Mucosa of rectum (tissue), 2 donors: ENCODE data around the gene STARD13.
A peak's percentile ranks its signal among the peaks of the same experiment; 100 is the strongest.
"Not testable (repeated sequence)": the region's sequence is repeated elsewhere in the genome, so short reads cannot be mapped to it uniquely, and the experiment has no call there.

Experiments
- H3K27ac ChIP-seq, 2 donors: one replicate each; pipeline ENCODE4 v1.7.0; 2013; ENCODE audit warnings: inconsistent platforms in 2 of 2, low read depth in 2 of 2, low read length in 2 of 2
- H3K27me3 ChIP-seq, 2 donors: one replicate each; pipeline ENCODE4 v1.7.0; 2013; ENCODE audit warnings: low read length in 2 of 2; ENCODE audit not compliant: control insufficient read depth in 2 of 2, insufficient read depth in 2 of 2
- H3K36me3 ChIP-seq, 2 donors: one replicate each; pipeline ENCODE4 v1.7.0; 2013; ENCODE audit warnings: low read length in 2 of 2; ENCODE audit not compliant: control insufficient read depth in 2 of 2, insufficient read depth in 2 of 2
- H3K4me1 ChIP-seq, 2 donors: one replicate each; pipeline ENCODE4 v1.7.0; 2013; ENCODE audit warnings: low read length in 2 of 2, mild to moderate bottlenecking in 1 of 2; ENCODE audit not compliant: control insufficient read depth in 2 of 2, insufficient read depth in 2 of 2
- H3K4me3 ChIP-seq, 2 donors: one replicate each; pipeline ENCODE4 v1.7.0; 2013; ENCODE audit warnings: low read length in 2 of 2
- H3K9ac ChIP-seq, 2 donors: one replicate each; pipeline ENCODE4 v1.7.0; 2013; ENCODE audit warnings: low read length in 2 of 2, low read depth in 1 of 2, mild to moderate bottlenecking in 1 of 2
- H3K9me3 ChIP-seq, 2 donors: one replicate each; pipeline ENCODE4 v1.7.0; 2013; ENCODE audit warnings: low read length in 2 of 2; ENCODE audit not compliant: control insufficient read depth in 2 of 2
- donor health status: healthy.
- donor health status: Normal muscosa, but diverticular disease.

STARD13 gene

DNA sequence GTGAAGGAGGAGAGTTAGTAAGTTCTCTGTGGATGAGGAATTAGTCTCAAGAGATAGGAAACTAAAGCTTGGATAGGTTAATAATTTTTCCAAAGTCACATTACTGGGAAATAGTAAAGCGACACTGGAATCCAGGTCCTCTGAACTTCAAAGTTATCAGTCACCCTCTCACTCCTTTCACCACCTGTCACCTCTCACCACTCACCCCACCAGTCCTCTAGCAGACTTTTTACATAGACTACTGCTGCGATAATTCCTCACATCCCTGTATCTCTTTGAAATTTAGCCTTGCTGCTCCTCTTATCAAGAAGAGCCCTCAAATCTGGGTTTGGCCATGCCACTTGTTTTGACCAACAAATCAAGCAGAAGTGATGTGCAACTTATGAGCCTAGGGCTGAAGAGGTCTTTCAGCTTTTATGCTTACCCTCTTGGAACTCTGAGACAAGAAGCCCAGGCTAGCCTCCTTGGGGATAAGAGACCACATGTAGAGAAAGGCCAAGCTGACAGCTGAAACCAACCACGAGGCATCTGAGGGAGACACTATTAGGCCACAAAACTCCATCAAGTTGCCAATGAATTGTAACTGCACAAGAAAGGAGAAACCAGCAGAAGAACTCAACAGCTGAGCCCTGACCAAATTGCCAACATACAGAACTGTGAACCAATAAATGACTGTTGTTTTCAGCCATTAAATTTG, 41.2 kb downstream of the STARD13 start:
- no peaks in the 10 kb centered on the region for H3K36me3 ChIP-seq
- no peak overlapping the region for H3K9ac ChIP-seq
- no peaks in the 10 kb centered on the region for H3K9me3 ChIP-seq
- no peaks in the 10 kb centered on the region for H3K27me3 ChIP-seq
- no peak overlapping the region for H3K4me3 ChIP-seq
- H3K4me1 ChIP-seq = no peaks in the 10 kb centered on the region
- H3K27ac ChIP-seq = no peak overlapping the region

DNA sequence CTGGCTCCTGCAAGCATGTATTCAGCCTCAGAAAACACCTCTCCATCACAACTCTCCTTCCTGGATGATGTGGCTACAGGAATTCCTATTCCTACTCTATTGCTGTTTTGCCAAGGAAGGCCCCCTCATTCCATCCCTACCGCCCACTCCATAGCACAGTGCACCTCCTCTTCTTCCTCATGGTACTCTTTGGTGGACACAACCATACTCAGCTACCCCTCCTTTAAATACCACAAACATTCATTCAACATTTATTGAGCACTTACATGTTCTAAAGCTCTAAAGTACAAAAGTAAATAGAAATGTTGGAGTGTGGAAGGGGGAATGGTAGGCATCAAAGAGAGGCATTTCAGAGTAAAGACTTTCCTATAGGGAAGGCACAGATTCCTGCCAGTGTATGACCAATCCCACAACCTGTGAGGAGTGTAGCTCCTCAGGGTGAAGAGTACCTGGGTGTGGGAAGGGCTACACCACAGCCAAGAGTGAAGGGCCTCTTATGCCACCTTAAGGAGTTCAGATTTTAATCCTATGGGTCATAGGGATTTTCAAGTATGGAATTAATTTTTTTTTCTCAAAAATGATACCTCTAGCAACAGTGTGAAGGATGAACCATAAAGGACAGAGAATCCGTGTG, 42.5 kb downstream of the STARD13 start:
- Histone ChIP-seq H3K9me3 (no peaks in the 10 kb centered on the region), H3K4me3 (no peak overlapping the region), H3K27me3 (no peaks in the 10 kb centered on the region), H3K9ac (no peak overlapping the region), H3K36me3 (no peaks in the 10 kb centered on the region), H3K27ac (no peak overlapping the region), H3K4me1 (no peaks in the 10 kb centered on the region)

DNA sequence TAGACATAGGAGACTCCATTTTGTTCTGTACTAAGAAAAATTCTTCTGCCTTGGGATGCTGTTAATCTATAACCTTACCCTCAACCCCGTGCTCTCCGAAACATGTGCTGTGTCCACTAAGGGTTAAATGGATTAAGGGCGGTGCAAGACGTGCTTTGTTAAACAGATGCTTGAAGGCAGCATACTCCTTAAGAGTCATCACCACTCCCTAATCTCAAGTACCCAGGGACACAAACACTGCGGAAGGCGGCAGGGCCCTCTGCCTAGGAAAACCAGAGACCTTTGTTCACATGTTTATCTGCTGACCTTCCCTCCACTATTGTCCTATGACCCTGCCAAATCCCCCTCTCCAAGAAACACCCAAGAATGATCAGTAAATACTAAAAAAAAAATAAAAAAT, 43.2 kb downstream of the STARD13 start:
- H3K4me3 ChIP-seq, H3K9ac ChIP-seq, H3K27me3 ChIP-seq, H3K9me3 ChIP-seq, H3K4me1 ChIP-seq, H3K36me3 ChIP-seq, H3K27ac ChIP-seq: not testable (repeated sequence)

DNA sequence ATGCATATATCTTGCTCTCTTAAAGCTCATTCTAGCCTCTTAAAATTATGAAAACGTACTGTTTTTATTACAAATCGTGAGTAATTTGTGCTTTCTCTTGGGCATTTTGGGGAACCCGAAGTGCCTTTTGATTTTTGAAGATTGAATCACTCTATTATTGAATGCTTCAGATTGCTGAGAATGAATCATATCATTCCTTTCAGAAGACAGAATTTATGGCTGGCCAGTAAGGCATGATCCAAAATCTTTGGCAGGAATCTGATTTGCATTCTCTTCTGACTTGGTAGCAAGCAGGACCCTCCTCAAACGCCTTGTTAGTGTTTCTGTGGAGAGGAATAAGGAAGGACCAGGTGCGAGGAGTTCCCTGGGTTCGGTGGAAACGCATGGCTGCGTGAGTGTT, 49.5 kb downstream of the STARD13 start:
- Histone ChIP-seq H3K4me3 (no peak overlapping the region), H3K9me3 (peaks cover 0 to 4% of the 10 kb centered on the region in 2 donors), H3K4me1 (peaks cover 0 to 2% of the 10 kb centered on the region in 2 donors), H3K36me3 (peaks cover 0 to 7% of the 10 kb centered on the region in 2 donors), H3K27ac (no peak overlapping the region), H3K9ac (no peak overlapping the region), H3K27me3 (no peaks in the 10 kb centered on the region)

DNA sequence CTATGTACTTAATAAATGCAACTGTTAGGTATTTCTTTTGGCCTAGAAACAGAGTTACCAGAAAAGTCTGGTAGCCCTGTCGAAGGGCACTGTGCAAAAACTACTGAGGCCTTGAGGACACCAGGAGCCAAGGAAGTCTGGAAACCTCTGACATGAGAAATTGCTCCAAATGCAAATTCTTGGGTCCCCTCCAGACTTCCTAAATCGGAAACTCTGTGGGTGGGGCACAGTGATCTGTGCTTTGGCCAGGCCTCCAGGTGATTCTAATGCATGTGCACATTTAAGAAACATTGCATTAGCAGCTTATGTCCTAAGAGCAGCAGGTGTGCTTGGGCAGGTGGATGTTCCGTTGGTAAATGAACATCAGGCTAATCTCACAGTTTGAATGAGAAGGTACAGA, 50.0 kb downstream of the STARD13 start:
- Histone ChIP-seq H3K4me1 (peaks cover 0 to 3% of the 10 kb centered on the region in 2 donors), H3K27ac (no peak overlapping the region), H3K27me3 (no peaks in the 10 kb centered on the region), H3K9me3 (peaks cover 0 to 4% of the 10 kb centered on the region in 2 donors), H3K9ac (no peak overlapping the region), H3K4me3 (no peak overlapping the region), H3K36me3 (peaks cover 0 to 7% of the 10 kb centered on the region in 2 donors)

DNA sequence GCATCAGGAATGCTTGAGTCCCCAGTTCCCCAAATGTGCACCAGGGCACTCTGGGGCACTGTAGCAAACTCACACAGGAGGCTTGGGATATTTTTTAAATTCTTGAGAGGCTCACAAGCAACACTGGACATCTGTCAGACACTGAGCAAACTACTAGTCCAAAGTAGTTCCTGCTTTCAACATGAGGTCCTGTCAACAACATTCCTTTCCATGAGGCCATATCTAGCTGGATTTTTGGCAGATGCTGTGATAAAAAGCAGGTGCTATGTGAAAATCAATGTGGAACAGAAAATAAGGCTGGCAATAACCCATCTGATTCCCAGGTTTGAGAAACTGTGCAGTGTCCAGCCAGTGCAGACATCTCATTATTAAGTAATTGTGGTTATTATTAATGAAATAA, 50.5 kb downstream of the STARD13 start:
- Histone ChIP-seq H3K4me3 (no peak overlapping the region), H3K27me3 (no peaks in the 10 kb centered on the region), H3K36me3 (peaks cover 0 to 7% of the 10 kb centered on the region in 2 donors), H3K27ac (no peak overlapping the region), H3K9ac (no peak overlapping the region), H3K4me1 (peaks cover 0 to 8% of the 10 kb centered on the region in 2 donors), H3K9me3 (peaks cover 0 to 4% of the 10 kb centered on the region in 2 donors)

DNA sequence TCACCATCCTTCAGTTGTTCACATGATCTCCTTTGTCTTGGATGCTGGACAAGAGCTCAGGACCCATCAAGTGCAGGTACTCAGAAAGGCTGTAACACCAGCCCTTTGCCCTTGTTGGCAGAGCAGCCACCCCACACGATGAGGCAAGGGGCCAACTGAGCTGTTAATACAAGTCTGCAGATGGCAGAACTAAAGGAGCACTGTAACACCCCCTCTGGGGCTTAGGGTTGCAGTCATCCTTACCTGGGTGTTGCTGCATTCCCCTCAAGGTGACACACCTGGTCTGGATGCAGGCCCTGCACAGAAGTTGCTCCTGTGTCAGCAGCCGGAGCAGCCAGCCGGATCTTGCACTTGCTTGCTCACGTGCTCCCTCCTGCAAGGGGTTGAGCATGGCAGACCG, 52.0 kb downstream of the STARD13 start:
- H3K9ac ChIP-seq = no peak overlapping the region
- H3K4me3 ChIP-seq = no peak overlapping the region
- H3K4me1 ChIP-seq = peaks cover 7 to 15% of the 10 kb centered on the region in 2 donors
- H3K9me3 ChIP-seq = peaks cover 0 to 4% of the 10 kb centered on the region in 2 donors
- H3K27ac ChIP-seq = no peak overlapping the region
- peaks cover 0 to 7% of the 10 kb centered on the region in 2 donors for H3K36me3 ChIP-seq
- H3K27me3 ChIP-seq = no peaks in the 10 kb centered on the region

DNA sequence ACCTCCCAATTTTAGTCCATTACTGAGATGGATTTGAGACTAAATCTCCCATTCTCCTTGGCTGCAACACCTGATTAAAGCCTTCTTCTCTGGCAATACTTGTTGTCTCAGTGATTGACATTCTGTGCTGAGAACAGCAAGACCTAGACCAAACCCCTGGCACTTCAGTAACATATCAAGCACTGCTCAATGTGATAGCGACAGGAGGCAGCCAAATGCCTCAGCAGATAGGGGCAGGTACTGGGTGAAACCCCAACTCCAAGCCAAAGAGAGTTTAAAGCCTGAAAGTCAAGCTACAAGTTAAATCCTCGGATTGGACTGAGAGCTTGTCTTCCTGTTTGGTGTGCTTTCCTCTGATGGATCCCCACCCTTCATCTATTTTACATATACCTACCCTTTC, 52.7 kb downstream of the STARD13 start:
- Histone ChIP-seq H3K9ac (no peak overlapping the region), H3K36me3 (peaks cover 0 to 7% of the 10 kb centered on the region in 2 donors), H3K4me3 (no peak overlapping the region), H3K27ac (no peak overlapping the region), H3K27me3 (no peaks in the 10 kb centered on the region), H3K9me3 (peaks cover 0 to 4% of the 10 kb centered on the region in 2 donors), H3K4me1 (peaks cover 7 to 15% of the 10 kb centered on the region in 2 donors)

DNA sequence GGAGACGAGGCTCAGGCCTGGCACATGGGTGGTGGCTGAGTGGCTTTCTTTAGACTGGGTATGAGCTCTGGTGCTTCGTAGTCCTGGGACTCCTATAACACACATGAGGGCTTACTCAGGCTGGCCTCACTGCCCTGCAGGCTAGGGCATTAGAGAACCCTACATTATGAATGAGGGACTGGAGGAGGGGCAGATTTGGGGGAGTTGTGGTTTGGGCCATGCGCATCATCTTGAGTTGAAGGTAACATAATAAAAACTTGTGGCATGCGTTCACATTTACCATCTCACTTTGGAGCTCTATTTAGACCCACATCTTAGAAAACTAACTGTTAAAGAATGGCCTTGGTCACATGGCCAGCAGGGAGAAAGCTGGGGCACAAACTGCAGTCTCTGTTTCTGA, 54.2 kb downstream of the STARD13 start:
- Histone ChIP-seq H3K36me3 (peaks cover 0 to 7% of the 10 kb centered on the region in 2 donors), H3K27me3 (no peaks in the 10 kb centered on the region), H3K4me3 (no peak overlapping the region), H3K27ac (no peak overlapping the region), H3K4me1 (peaks cover 7 to 15% of the 10 kb centered on the region in 2 donors), H3K9ac (no peak overlapping the region), H3K9me3 (peaks cover 0 to 4% of the 10 kb centered on the region in 2 donors)

DNA sequence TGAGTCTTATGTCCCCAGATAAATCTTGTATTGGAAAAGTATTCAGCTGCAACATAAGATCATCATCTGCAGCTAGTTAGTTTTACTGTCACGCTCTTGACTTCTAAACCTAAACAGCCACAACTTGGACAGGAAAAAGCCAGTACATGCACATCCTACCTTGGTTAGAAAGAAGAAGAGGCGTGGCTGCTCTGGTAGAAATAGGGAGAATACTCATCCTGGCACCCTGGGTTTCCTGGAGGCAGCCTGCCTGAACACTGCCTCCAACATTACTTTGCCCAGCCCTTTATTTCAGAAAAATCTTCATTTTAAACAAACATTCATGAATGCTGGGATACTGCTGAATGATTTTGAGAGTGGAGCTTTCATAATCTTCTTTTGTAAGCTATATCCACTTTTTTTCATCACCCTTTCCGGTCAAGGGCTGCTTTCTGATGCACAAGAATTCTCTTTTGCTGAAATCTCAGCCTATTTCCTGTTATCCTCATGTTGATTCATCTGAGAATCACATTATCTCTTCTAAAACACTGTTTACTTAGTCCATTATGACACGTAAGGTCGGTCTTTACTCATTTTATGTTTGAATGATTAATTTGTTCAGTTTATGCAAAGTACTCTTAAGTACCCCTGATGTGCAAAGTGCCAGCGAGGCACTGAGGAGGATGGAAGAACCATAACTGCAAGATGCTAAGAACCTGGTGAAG, 55.2 kb downstream of the STARD13 start:
- H3K27ac ChIP-seq = peak overlapping the region in 1 of 2 donors; percentile 16
- H3K4me3 ChIP-seq = no peak overlapping the region
- H3K9ac ChIP-seq = no peak overlapping the region
- peaks cover 0 to 7% of the 10 kb centered on the region in 2 donors for H3K36me3 ChIP-seq
- H3K27me3 ChIP-seq = no peaks in the 10 kb centered on the region
- peaks cover 7 to 13% of the 10 kb centered on the region in 2 donors for H3K4me1 ChIP-seq
- peaks cover 0 to 4% of the 10 kb centered on the region in 2 donors for H3K9me3 ChIP-seq
